Measurements from ENCODE around the gene KRT5. TPM values are rescaled to one million over a fixed set of nuclear protein-coding genes. Genes with fewer than 3 reads are reported as not detected.

KRT5 gene
- total and polyA plus RNA-seq, 2 experiments from 2014 or later: 7.4 to 13.0 TPM

- 50% methylated on average over 5 of the region's 5 CpGs for WGBS (ENCODE audit: low lambda C conversion rate, missing lambda C conversion rate)
- Histone ChIP-seq H3K4me1 (ENCODE audit: insufficient read depth) (peaks cover 20% of the 10 kb centered on the region), H3K27ac (peak overlapping the region; percentile 87), H3K4me3 (no peak overlapping the region), H3K4me2 (peak overlapping the region; percentile 40), H3K9me2 (replicated peaks; ENCODE audit: insufficient read depth) (no peaks in the 10 kb centered on the region), H3K36me3 (replicated peaks; ENCODE audit: insufficient read depth, low read depth) (no peaks in the 10 kb centered on the region), H3K9me3 (ENCODE audit: low read depth) (no peaks in the 10 kb centered on the region), H2AFZ (no peak overlapping the region), H3K79me2 (no peaks in the 10 kb centered on the region), H4K20me1 (ENCODE audit: insufficient read depth, poor library complexity, severe bottlenecking) (no peaks in the 10 kb centered on the region), H3K27me3 (no peaks in the 10 kb centered on the region)
- DNase-seq (ENCODE audit: low spot score): peak; percentile 83
- TF ChIP-seq EZH2phosphoT487 (IDR thresholded peaks at IDR 0.05; ENCODE audit: low read depth, severe bottlenecking, unreplicated experiment) (no peak), EZH2 (IDR thresholded peaks at IDR 0.05; ENCODE audit: borderline replicate concordance) (no peak)
- TF ChIP-seq, protein P1, sequence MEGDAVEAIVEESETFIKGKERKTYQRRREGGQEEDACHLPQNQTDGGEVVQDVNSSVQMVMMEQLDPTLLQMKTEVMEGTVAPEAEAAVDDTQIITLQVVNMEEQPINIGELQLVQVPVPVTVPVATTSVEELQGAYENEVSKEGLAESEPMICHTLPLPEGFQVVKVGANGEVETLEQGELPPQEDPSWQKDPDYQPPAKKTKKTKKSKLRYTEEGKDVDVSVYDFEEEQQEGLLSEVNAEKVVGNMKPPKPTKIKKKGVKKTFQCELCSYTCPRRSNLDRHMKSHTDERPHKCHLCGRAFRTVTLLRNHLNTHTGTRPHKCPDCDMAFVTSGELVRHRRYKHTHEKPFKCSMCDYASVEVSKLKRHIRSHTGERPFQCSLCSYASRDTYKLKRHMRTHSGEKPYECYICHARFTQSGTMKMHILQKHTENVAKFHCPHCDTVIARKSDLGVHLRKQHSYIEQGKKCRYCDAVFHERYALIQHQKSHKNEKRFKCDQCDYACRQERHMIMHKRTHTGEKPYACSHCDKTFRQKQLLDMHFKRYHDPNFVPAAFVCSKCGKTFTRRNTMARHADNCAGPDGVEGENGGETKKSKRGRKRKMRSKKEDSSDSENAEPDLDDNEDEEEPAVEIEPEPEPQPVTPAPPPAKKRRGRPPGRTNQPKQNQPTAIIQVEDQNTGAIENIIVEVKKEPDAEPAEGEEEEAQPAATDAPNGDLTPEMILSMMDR (IDR thresholded peaks at IDR 0.05; ENCODE audit: poor library complexity): no peak
These were observed 19.1 kb upstream of the KRT5 start for GRCh38 chr12:52539083-52539820.

DNA sequence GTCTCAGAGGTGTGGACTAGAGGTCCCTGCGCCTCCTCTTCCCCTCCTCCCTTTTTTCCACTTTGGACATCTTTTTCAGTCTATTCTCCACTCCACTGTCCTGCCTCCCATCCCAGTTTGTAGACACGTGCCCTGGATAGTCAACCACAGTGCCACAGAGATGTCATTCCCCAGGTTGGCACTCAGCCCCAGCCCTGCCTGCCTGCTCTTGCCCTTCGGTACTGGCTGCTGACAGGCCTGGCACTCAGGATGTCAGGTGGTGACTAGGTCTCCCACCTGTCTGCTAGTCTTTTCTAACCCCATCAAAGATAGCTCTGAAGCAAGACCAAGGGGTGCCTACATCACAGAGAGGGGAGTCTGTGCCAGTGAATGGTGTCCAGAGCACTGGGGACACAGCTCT, 16.9 kb upstream of the KRT5 start:
- Histone ChIP-seq H3K27ac (no peak overlapping the region), H3K4me2 (no peak overlapping the region), H4K20me1 (ENCODE audit: insufficient read depth, poor library complexity, severe bottlenecking) (no peaks in the 10 kb centered on the region), H2AFZ (no peak overlapping the region), H3K27me3 (no peaks in the 10 kb centered on the region), H3K79me2 (no peaks in the 10 kb centered on the region), H3K9me3 (ENCODE audit: low read depth) (no peaks in the 10 kb centered on the region), H3K36me3 (replicated peaks; ENCODE audit: insufficient read depth, low read depth) (no peaks in the 10 kb centered on the region), H3K4me3 (no peak overlapping the region), H3K4me1 (ENCODE audit: insufficient read depth) (peaks cover 20% of the 10 kb centered on the region), H3K9me2 (replicated peaks; ENCODE audit: insufficient read depth) (no peaks in the 10 kb centered on the region)
- WGBS (ENCODE audit: low lambda C conversion rate, missing lambda C conversion rate): 100% methylated on average over 3 of the region's 3 CpGs
- TF ChIP-seq, protein P1 (IDR thresholded peaks at IDR 0.05; ENCODE audit: poor library complexity): no peak
- no peak for TF ChIP-seq EZH2 (IDR thresholded peaks at IDR 0.05; ENCODE audit: borderline replicate concordance)
- TF ChIP-seq EZH2phosphoT487 (IDR thresholded peaks at IDR 0.05; ENCODE audit: low read depth, severe bottlenecking, unreplicated experiment): no peak
- no peak for DNase-seq (ENCODE audit: low spot score)

DNA sequence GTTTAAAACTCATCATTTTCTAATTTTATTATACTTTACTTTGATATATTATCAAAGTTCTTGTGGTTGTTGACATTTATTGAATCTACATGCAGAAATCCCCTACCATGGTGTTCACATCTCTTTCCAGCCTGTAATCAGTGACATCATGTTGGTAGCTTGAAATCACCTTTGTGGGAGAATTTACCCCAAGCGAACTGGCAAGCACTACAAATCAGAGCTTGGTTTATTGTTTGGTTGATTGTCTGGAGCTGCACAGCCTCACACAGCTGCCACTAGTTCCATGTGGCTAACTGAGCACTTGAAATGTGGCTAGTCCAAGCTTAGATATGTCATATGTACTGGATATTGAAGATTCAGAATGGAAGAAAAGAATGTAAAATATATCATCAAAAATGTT, 15.4 kb upstream of the KRT5 start:
- Histone ChIP-seq H3K4me1 (ENCODE audit: insufficient read depth) (peaks cover 20% of the 10 kb centered on the region), H3K36me3 (replicated peaks; ENCODE audit: insufficient read depth, low read depth) (no peaks in the 10 kb centered on the region), H2AFZ (no peak overlapping the region), H3K4me2 (no peak overlapping the region), H3K27ac (no peak overlapping the region), H3K9me2 (replicated peaks; ENCODE audit: insufficient read depth) (no peaks in the 10 kb centered on the region), H3K27me3 (no peaks in the 10 kb centered on the region), H4K20me1 (ENCODE audit: insufficient read depth, poor library complexity, severe bottlenecking) (no peaks in the 10 kb centered on the region), H3K4me3 (no peak overlapping the region), H3K79me2 (no peaks in the 10 kb centered on the region), H3K9me3 (ENCODE audit: low read depth) (no peaks in the 10 kb centered on the region)
- TF ChIP-seq, protein P1 (IDR thresholded peaks at IDR 0.05; ENCODE audit: poor library complexity): no peak
- WGBS (ENCODE audit: low lambda C conversion rate, missing lambda C conversion rate): 38% methylated on average over 1 of the region's 1 CpG
- DNase-seq (ENCODE audit: low spot score): no peak
